ENCODE results near the gene NCF2.

Gene NCF2

GRCh38 chr1:183548116-183548515, 42.1 kb downstream of the NCF2 start:
- no peak for DNase-seq

- no peak for DNase-seq
Observed at GRCh38 chr1:183546427-183546826, 43.8 kb downstream of the NCF2 start.

GRCh38 chr1:183544598-183545297, 45.5 kb downstream of the NCF2 start:
- no peak for DNase-seq

GRCh38 chr1:183543619-183544204, 46.5 kb downstream of the NCF2 start:
- no peak for DNase-seq

- DNase-seq = no peak
Observed at GRCh38 chr1:183537405-183537804, 52.9 kb downstream of the NCF2 start.

GRCh38 chr1:183533617-183534174, 56.6 kb downstream of the NCF2 start:
- DNase-seq = no peak

- no peak for DNase-seq
Observed at GRCh38 chr1:183528577-183528976, 61.7 kb downstream of the NCF2 start.

- no peak for DNase-seq
Observed at GRCh38 chr1:183522104-183522503, 68.2 kb downstream of the NCF2 start.

- no peak for DNase-seq
Observed at GRCh38 chr1:183520379-183520778, 69.9 kb downstream of the NCF2 start.

- no peak for DNase-seq
Observed at GRCh38 chr1:183517401-183517800, 72.9 kb downstream of the NCF2 start.

GRCh38 chr1:183516725-183517124, 73.5 kb downstream of the NCF2 start:
- DNase-seq = no peak

GRCh38 chr1:183515002-183515689, 75.1 kb downstream of the NCF2 start:
- DNase-seq = no peak

GRCh38 chr1:183514235-183514634, 76.0 kb downstream of the NCF2 start:
- DNase-seq = no peak

GRCh38 chr1:183512450-183512849, 77.8 kb downstream of the NCF2 start:
- DNase-seq = no peak

- no peak for DNase-seq
Observed at GRCh38 chr1:183508694-183509093, 81.6 kb downstream of the NCF2 start.

GRCh38 chr1:183506561-183506960, 83.7 kb downstream of the NCF2 start:
- DNase-seq = no peak
